Body of pancreas (tissue), 4 donors: Measurements from ENCODE around the gene GMDS.

Experiments used
- CTCF ChIP-seq, 7 experiments: fragments of 450-650 bp in 4 of 7; fragments of 200-600 bp in 3 of 7; sonication (generic) in 3 of 7; IDR thresholded peaks; one replicate each; pipeline ENCODE4 v1.5.1; 2016 to 2019; ENCODE audit warnings: antibody characterized with exemption in 7 of 7
- POLR2A ChIP-seq, 3 donors: fragments of 450-650 bp; IDR thresholded peaks; one replicate each; pipeline ENCODE4 v1.6.1; 2016; ENCODE audit warnings: antibody characterized with exemption in 3 of 3, mild to moderate bottlenecking in 2 of 3

- TF ChIP-seq CTCF (IDR thresholded peaks at IDR 0.05) (no peak), POLR2A (IDR thresholded peaks at IDR 0.05) (no peak)
Measured at GRCh38 chr6:2158596-2159271, 86.7 kb downstream of the GMDS start.
